Measurements from ENCODE around the gene DDX41.
"Not testable (repeated sequence)": the region's sequence is repeated elsewhere in the genome, so short reads cannot be mapped to it uniquely, and the experiment has no call there.

DDX41 gene

GRCh38 chr5:177537389-177538361 lies 20.9 kb upstream of the DDX41 start:
- DNase-seq (ENCODE audit: low read depth) = peak; percentile 69

DNA sequence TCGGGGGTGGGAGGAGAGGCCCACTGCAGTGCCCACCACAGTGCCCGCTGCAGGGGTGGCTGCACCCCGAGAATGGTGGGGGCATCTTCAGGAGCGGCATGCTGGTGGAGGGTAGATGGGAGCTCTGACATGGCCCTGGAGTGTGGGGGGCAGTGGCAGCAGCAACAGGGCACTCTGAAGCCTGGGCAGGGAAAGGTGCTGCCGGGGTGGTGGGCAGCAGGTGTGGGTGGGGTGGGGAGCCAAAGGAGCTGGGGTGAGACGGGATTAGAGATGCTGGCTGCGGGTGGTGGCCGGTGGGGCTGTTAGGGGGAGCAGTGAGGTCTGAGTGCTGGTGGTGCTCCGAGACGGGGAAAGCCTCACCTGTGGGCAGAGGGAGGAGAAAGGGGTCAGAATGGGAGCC lies 19.6 kb upstream of the DDX41 start:
- DNase-seq (ENCODE audit: low read depth) = no peak

GRCh38 chr5:177535125-177535524 lies 18.4 kb upstream of the DDX41 start:
- DNase-seq (ENCODE audit: low read depth) = no peak

GRCh38 chr5:177534433-177534832 lies 17.7 kb upstream of the DDX41 start:
- DNase-seq (ENCODE audit: low read depth) = not testable (repeated sequence)

DNA sequence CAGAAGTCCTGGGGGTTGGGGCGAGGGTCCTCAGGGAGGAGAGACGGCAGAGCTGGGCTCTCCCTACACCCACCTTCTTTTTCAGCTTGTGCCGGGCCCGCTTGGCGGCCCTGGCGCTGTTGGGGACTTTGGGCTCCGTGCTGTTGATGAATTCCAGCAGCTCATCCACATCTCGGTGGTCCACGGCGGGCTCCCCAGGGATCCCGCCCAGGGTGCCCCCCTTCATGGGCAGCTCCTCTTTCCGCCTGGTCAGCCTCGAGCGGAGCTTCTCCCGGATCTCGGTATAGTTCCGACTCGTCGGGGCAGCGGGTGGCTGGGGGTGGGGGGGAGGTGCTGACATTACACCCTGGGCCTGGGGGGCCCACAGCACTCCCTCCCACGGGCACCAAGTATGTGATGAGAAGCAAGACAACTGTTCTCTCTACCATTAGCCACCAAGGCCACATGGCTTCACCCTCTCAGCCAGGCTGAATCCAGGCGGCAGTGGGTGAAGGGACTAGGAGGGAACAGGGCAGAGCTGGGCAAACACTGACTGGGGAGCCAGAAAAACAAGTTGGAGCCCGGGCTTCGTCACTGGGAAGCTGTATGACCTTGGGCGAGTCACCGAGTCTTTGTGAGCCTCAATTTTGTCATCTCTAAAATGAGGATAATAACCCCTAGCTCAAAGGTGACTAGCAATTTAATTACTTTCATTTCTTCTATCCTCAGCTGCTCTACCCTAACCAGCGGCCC lies 14.6 kb upstream of the DDX41 start:
- DNase-seq (ENCODE audit: low read depth) = no peak

DNA sequence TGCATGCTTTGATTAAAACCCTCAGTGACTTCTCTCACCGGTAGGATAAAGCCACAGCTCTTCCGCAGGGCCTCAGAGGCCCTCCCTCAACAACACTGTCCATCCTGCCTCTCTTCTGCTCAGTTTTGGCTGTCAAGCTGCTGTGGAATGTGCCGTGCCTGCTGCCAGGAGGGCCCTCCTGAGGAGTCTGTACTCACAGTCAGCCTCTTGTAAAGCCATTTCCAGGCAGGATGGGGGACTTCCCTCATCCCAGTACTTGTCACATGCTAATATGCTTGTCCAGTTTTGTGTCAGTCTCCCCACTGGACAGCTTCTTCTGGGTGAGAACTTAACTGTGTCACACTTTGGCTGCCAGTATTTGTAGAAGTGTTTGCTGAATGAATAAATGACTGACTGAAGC lies 13.9 kb upstream of the DDX41 start:
- no peak for DNase-seq (ENCODE audit: low read depth)

GRCh38 chr5:177529247-177530203 lies 12.8 kb upstream of the DDX41 start:
- no peak for DNase-seq (ENCODE audit: low read depth)

DNA sequence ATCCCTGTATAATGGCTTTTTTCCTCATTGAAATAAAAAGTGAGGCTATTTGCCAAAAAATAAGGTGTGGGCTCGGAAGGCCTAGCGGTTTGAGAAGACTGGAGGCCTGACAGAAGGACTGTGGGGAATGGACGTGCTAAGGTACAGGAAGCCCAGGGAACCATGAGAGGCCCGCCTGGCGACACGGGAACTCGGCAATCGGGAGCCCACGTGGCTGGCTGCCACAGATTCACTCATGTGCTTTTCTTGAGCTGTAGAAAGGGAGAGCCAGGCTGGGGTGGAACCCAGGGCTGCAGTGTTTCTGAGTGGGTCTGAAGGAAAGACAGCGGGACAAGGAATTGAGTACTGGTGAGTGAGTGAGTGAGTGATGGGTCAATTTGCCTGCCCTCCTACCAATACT lies 11.9 kb upstream of the DDX41 start:
- DNase-seq (ENCODE audit: low read depth) = no peak

DNA sequence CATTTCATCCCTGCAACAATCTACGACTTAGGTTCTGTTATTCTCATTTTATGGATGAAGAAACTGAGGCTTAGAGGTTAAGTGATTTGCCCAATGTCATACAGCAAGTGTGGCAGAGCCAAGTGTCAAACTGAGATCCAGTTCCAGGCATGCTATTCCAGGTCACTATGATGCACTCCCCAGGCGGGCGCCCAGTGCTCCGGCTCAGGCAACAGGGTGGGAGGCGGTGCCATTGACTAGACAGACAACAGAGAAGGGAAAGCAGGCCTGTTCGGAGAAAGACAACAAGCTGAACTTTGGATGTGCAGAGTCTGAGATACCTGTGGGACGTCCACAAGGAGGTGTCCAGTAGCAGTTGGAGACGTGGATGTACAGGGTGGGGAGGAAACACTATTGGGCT lies 10.8 kb upstream of the DDX41 start:
- no peak for DNase-seq (ENCODE audit: low read depth)

- DNase-seq (ENCODE audit: low read depth) = no peak
Observed at GRCh38 chr5:177526791-177527190, 10.0 kb upstream of the DDX41 start.

DNA sequence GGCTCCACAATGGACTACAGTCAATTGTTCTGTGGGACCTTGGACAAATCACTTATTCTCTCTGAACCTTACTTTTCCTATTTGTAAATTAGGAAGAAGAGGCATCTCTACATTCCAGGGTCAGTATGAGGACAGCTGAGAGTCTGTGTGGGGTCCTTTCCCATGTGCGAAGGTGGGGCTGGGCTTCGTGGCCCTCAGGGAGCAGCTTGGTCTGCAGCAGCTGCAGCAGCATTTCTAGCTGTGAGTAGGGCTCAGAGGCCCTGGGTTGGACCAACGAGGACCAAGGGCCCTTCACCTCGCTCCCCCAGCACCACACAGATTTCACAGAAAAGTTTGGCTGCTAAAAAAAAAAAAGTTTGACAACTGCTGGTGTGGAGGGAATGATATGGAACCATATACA lies 9.4 kb upstream of the DDX41 start:
- DNase-seq (ENCODE audit: low read depth) = no peak

- DNase-seq (ENCODE audit: low read depth) = no peak
Observed at GRCh38 chr5:177524941-177525655, 8.3 kb upstream of the DDX41 start.

DNA sequence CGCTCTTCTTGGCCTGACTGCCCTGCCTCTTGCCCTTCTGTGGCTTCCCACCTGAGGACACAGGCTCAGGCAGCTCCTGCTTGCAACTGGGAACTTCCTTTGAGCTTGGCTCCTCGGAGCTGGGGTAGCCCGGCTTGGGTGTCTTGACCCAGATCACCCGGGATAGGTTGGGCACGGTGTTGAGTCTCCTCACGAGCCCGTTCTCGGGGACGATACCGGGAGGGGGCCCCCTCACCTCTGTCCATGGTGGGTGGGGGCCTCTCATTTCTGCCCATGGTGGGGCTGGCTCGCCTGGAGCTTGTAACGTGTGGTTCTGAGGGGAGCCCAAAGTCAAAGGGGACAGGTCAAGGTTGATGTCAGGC lies 7.8 kb upstream of the DDX41 start:
- DNase-seq (ENCODE audit: low read depth) = no peak

GRCh38 chr5:177523711-177524538 lies 7.2 kb upstream of the DDX41 start:
- no peak for DNase-seq (ENCODE audit: low read depth)

GRCh38 chr5:177520916-177521513 lies 4.3 kb upstream of the DDX41 start:
- no peak for DNase-seq (ENCODE audit: low read depth)

- no peak for DNase-seq (ENCODE audit: low read depth)
Observed at GRCh38 chr5:177520271-177520670, 3.5 kb upstream of the DDX41 start.

- DNase-seq (ENCODE audit: low read depth) = no peak
Observed at GRCh38 chr5:177519463-177520235, 2.9 kb upstream of the DDX41 start.

- DNase-seq (ENCODE audit: low read depth) = no peak
Observed at GRCh38 chr5:177515580-177515979, 1.2 kb downstream of the DDX41 start.

DNA sequence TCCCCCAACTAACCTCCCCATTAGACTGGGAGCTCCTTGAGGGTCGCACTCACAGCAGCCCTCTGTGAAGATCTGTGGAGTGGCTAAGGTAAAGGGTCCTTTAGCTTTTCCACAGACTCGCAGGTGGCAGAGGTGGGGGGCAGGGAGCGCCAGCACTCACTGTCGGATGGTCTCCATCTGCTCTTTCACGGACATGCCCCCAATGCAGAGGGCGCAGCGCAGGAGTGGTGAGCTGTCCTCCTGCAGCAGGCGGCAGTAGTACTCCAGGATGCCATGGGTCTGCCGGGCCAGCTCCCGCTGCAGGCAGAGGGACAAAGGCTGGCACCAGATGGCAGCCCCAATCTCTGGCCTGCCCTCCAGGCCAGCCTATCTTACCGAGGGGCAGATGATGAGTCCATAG lies 2.2 kb downstream of the DDX41 start:
- no peak for DNase-seq (ENCODE audit: low read depth)

Measured in iris pigment epithelial cell (primary cell).